GM19043 (cell line): ENCODE results near the gene SEPTIN3.

Experiments used
- ATAC-seq: cut with Tn5 transposase; IDR thresholded peaks from one replicate; pipeline ENCODE4 v1.9.1; 2021; ENCODE audit warnings: low read depth; ENCODE audit not compliant: unreplicated experiment

Gene SEPTIN3

GRCh38 chr22:41975299-41976069 lies 6.2 kb downstream of the SEPTIN3 start:
- ATAC-seq = no peak

- no peak for ATAC-seq
These were observed 7.0 kb downstream of the SEPTIN3 start for GRCh38 chr22:41976070-41976901.

DNA sequence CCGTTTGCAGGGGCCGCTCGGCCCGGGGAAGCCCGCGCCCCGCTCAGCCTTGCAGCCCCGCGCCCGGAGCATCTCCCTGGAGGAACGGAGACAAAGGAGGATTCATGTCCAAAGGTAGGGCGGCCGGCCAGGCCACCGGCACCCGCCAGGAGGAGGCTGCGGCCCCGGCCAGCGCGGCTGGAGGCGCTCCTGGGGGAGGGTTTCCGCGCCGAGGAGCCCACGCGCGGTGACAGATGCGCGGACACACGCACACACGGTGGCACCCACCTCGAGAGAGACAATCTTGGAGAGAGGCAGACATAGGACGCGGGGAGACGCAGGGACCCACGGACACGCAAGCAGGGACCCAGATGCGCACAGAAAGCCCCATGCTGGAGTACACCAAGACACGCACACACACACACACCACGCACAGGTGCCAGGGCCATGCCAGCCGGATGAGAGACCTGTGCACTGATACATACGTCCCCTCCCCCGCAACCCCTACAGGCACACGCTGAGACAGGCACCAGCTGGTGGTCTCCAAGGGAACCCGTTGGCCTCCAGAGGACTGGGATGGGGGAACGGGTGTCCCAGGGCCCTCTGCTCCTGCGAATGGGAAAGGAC lies 7.8 kb downstream of the SEPTIN3 start:
- no peak for ATAC-seq

- no peak for ATAC-seq
These were observed 9.5 kb downstream of the SEPTIN3 start for GRCh38 chr22:41978732-41979131.

DNA sequence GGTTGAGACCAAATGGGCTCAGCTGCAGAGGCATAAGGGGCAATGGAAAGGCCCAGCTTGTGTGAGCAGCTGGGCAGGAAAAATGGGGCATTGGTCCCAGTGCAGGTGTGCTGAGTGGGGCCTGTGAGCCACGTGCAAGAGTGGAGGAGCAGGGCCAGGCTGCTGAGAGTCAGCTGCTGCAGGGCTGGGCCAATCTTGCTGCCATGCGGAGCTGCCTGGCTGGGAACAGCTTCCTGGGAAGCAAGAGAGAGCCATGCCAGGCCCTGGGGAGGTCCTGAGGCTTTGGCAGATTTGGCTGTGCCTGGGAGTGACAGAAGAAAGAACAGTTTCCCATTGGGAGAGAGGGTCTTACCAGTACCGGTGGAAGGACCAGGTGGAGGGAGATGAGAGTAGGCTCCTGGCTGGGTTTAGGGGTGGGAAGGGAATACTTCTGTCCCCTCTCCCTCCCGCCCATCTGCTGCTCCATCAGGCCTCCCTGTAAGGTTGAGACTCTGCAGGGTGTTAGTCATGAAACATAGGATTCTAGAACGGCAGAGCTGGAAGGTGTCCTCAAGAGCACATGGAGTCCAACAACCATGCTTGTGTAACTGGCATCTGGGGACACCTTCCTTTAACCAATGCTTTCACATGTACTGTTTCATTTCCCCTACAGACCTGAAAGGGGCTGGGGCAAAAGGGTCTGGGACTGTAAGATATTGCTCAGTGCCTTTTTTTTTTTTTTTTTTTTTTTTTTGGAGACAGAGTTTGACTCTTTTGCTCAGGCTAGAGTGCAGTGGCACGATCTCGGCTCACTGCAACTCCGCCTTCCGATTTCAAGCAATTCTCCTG lies 10.4 kb downstream of the SEPTIN3 start:
- no peak for ATAC-seq

GRCh38 chr22:41982865-41983264 lies 13.6 kb downstream of the SEPTIN3 start:
- ATAC-seq = no peak

DNA sequence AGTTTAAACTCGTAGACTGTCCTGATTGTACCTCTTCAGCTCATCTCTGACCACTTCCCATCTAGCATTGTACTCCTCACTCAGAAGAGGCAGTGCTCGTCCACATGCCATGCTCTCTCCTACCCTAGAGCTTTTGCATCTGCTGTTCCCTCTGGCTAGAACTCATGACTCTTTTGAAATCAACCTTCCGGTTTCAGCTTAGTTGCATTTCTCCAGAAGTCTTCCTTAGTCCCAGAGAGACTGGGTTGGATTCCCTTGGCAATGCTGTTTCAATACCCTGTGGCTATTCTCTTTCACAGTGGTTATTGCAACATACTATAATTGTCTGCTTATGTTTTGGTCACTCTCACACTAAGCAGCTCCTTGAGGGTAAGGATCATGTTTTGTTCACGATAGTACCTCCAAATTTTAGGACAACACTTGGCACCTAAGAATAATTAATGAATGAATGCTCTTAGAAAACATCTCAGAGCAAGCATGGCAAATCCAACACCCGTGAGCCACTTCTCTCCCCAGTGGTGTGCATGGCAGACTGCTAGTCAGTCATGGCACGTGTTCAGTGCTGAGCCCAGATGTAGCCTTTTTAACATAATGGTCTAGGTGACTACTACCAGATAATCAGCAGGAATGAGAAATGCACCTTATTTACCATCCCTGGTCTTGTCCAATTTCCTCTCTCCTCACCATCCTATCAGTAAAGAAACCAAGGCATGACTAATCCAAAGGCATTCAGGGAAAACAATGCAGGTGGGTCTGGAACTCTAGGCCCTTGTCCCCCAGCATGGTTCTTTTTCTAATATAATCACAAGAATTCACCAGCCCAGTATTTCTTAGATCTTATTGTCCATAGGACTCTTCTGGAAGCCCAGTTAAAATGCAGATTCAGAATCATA lies 14.5 kb downstream of the SEPTIN3 start:
- ATAC-seq = no peak

DNA sequence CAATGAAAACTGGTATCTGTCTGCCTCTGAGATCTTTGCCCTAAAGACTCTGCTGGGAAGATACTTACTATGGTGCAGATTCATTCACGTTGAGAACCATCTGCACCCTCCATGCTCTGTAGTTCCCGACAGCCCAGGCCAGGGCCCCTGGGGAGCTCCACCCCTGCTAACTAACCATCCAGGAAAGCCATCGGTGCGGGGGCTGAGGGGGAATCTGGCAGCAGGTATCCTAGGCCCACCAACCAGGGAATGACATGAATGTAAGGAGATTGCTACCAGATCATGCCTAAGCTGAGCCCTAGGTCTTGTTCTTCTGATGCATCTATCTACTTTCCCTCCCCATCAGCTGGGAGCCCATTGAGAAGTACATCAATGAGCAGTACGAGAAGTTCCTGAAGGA lies 18.0 kb downstream of the SEPTIN3 start:
- no peak for ATAC-seq

DNA sequence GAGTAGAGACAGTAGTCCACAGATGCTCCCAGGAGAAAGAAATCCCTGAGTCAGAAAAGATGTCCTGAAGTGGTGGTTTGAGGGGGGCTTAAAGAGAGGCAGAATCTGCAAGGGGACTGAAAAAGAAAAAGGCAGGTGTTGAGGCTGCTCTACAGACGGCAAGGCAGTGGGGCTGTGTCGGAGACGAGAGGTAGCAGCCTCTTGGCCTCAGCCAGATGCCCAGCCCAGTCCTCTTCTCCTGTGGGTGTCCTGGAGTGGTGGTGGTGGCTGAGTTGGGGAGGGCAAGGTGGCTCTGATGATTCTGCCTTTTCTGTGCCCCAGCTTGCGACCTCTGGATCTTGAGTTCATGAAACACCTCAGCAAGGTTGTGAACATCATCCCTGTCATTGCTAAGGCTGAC lies 20.0 kb downstream of the SEPTIN3 start:
- no peak for ATAC-seq

DNA sequence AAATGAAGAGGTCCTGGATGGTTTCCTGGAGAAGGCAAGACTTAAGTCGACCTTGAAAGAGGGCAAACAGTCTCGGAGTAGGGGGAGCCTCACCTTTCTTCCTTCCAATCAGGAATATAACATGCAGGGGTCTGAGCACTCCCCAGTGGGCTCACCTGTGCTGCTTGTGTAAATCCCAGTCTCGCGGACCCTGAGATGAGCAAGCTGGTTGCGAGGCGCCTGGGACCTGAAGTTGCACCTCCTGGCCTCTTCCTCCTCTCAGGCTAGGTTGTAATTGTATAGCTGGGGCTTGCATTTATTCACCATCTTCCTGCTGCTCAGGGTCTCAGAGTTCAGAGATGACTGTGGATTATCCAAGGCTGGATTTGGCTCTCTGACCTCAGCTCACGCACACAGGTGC lies 21.9 kb downstream of the SEPTIN3 start:
- ATAC-seq = no peak

DNA sequence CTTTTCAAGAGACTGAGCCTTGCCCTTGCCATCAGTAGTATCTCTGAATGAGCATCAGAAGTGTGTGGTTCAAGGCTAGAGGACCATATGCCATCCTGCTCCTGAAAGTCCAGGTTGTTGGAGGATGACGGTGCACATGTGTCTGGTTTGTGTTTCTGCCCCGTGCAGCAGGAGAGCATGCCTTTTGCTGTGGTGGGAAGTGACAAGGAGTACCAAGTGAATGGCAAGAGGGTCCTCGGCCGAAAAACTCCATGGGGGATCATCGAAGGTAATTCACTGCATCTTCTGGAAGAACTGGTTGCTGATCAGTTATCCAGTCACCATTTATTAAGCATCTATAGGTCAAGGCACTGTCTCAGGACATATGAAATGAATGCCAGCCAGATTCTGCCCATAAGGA lies 23.3 kb downstream of the SEPTIN3 start:
- no peak for ATAC-seq

- no peak for ATAC-seq
These were observed 26.0 kb downstream of the SEPTIN3 start for GRCh38 chr22:41995211-41995610.

- ATAC-seq = no peak
These were observed 27.6 kb downstream of the SEPTIN3 start for GRCh38 chr22:41996826-41997225.

- ATAC-seq = no peak
These were observed 29.4 kb downstream of the SEPTIN3 start, which contains the start of gene WBP2NL for GRCh38 chr22:41998361-41999261. WBP2NL (plus strand) TSS chr22:41998788; CDS start chr22:41998819, 31 bp downstream.

DNA sequence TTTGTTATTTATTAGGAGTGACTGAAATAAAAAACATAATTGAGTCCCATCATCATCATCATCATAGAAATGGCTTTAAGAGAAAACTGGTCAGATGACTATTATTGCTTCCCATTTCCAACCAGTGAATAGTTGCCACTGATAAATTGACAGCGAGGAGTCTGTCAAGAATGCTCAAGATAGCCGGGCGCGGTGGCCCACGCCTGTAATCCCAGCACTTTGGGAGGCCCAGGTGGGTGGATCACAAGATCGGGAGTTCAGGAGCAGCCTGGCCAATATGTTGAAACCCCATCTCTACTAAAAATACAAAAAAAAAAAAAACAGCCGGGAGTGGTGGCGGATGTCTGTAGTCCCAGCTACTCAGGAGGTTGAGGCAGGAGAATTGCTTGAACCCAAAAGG lies 31.2 kb downstream of the SEPTIN3 start:
- no peak for ATAC-seq

- no peak for ATAC-seq
These were observed 31.9 kb downstream of the SEPTIN3 start for GRCh38 chr22:42001121-42001520.

GRCh38 chr22:42001706-42002105 lies 32.5 kb downstream of the SEPTIN3 start:
- no peak for ATAC-seq

DNA sequence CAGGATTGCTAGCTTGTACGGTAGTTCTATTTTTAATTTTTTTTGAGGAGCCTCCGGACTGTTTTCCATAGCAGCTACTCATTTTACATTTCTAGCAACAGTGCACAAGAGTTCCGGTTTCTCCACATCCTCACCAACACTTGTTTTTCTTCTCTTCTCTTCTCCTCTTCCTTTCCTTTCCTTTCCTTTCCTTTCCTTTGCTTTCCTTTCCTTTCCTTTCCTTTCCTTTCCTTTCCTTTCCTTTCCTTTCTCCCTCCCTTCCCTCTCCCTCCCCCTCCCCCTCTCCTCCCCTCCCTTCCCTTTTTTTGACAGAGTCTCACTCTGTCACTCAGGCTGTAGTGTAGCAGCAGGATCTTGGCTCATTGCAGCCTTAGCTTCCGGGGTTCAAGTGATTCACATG lies 38.7 kb downstream of the SEPTIN3 start:
- no peak for ATAC-seq

DNA sequence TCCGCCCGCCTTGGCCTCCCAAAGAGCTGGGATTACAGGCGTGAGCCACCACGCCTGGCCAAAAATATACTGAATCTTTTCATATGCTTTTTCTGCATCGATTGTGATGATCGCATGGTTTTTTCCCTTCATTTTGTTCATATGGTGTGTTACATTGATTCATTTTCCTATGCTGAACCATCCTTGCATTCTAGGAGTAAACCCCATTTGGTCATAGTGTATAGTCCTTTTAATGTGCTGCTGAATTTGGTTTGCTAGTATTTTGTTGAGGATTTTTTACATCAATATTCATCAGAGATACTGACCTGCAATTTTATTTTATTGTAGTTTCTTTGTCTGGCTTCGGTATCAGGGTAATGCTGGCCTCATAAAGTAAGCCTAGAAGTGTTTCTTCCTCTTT lies 41.5 kb downstream of the SEPTIN3 start:
- ATAC-seq = no peak
